Sigmoid colon (tissue), 4 donors: ENCODE data around the gene NAALADL2.

ENCODE experiments used
- EP300 ChIP-seq, 4 donors: sonication (generic); formaldehyde crosslinking; IDR thresholded peaks; one replicate each; pipeline ENCODE4 v1.6.1; 2017; ENCODE audit warnings: antibody characterized with exemption in 4 of 4
- POLR2A ChIP-seq, 2 donors: fragments of 450-650 bp; IDR thresholded peaks; one replicate each; pipeline ENCODE4 v1.6.1; 2016; ENCODE audit warnings: antibody characterized with exemption in 2 of 2, mild to moderate bottlenecking in 2 of 2, moderate library complexity in 2 of 2
- POLR2AphosphoS5 ChIP-seq, 4 donors: sonication (generic); formaldehyde crosslinking; IDR thresholded peaks; one replicate each; pipeline ENCODE4 v1.6.1; 2017; ENCODE audit warnings: antibody characterized with exemption in 4 of 4
- TF ChIP-seq, protein P1 (sequence below), 4 experiments: fragments of 450-650 bp in 3 of 4; fragments of 200-600 bp in 1 of 4; IDR thresholded peaks; one replicate each; pipeline ENCODE4 v1.5.1; 2016 to 2019; ENCODE audit warnings: antibody characterized with exemption in 4 of 4, mild to moderate bottlenecking in 3 of 4, moderate library complexity in 2 of 4

DNA sequence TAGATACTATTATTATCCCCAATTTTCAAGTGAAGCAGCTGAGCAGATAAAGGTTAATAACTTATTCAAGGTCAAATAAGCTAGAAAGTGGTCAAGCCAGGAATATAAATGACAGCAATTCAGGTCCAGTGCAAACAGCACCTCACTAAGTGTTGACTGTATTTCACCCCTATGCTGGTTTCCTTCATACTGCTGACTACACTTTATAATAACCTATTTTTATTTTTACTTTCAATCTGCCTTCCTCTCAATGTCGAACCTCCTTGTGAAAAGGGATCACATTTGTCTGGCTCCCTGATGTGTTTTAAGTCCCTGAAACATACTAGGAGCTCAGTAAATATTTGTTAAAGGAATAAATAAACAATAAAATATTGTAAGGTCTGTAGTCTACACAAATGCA is 146.1 kb downstream of the NAALADL2 start:
- TF ChIP-seq POLR2A (IDR thresholded peaks at IDR 0.05) (no peak), POLR2AphosphoS5 (IDR thresholded peaks at IDR 0.05) (no peak), EP300 (IDR thresholded peaks at IDR 0.05) (no peak)
- TF ChIP-seq, protein P1, sequence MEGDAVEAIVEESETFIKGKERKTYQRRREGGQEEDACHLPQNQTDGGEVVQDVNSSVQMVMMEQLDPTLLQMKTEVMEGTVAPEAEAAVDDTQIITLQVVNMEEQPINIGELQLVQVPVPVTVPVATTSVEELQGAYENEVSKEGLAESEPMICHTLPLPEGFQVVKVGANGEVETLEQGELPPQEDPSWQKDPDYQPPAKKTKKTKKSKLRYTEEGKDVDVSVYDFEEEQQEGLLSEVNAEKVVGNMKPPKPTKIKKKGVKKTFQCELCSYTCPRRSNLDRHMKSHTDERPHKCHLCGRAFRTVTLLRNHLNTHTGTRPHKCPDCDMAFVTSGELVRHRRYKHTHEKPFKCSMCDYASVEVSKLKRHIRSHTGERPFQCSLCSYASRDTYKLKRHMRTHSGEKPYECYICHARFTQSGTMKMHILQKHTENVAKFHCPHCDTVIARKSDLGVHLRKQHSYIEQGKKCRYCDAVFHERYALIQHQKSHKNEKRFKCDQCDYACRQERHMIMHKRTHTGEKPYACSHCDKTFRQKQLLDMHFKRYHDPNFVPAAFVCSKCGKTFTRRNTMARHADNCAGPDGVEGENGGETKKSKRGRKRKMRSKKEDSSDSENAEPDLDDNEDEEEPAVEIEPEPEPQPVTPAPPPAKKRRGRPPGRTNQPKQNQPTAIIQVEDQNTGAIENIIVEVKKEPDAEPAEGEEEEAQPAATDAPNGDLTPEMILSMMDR (IDR thresholded peaks at IDR 0.05) = no peak
